PC-3 (cell line): Measurements from ENCODE around the gene KRTAP5-5.

Experiments used
- EZH2 ChIP-seq: fragments of 300-600 bp; sonication (generic); IDR thresholded peaks from one replicate; pipeline ENCODE4 v1.6.1; 2017; ENCODE audit warnings: antibody characterized with exemption, mild to moderate bottlenecking, low read length; ENCODE audit not compliant: unreplicated experiment
- TF ChIP-seq, protein P1 (sequence below): fragments of 300-600 bp; sonication (generic); conservative IDR thresholded peaks from 2 replicates; pipeline ENCODE4 v1.5.1; 2017; ENCODE audit warnings: antibody characterized with exemption, low read depth, mild to moderate bottlenecking, low read length

DNA sequence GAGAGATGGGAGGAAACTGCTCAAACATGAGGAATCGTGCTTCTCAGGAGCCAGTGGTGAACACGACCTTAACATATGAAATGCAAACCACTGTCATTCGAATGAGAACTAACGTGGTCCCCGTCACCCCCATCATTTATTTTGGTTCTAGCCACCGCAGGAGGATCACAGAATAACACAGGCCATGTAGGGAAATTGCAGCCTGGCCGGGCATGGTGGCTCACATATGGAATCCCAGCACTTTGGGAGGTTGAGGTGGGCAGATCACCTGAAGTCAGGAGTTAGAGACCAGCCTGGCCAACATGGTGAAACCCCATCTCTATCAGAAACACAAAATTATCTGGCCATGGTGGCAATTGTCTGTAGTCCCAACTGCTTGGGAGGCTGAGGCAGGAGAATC lies 27.1 kb downstream of the KRTAP5-5 start:
- TF ChIP-seq EZH2: no peak
- TF ChIP-seq, protein P1, sequence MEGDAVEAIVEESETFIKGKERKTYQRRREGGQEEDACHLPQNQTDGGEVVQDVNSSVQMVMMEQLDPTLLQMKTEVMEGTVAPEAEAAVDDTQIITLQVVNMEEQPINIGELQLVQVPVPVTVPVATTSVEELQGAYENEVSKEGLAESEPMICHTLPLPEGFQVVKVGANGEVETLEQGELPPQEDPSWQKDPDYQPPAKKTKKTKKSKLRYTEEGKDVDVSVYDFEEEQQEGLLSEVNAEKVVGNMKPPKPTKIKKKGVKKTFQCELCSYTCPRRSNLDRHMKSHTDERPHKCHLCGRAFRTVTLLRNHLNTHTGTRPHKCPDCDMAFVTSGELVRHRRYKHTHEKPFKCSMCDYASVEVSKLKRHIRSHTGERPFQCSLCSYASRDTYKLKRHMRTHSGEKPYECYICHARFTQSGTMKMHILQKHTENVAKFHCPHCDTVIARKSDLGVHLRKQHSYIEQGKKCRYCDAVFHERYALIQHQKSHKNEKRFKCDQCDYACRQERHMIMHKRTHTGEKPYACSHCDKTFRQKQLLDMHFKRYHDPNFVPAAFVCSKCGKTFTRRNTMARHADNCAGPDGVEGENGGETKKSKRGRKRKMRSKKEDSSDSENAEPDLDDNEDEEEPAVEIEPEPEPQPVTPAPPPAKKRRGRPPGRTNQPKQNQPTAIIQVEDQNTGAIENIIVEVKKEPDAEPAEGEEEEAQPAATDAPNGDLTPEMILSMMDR: no peak
